ENCODE measurements around the gene COL9A1.

DNA sequence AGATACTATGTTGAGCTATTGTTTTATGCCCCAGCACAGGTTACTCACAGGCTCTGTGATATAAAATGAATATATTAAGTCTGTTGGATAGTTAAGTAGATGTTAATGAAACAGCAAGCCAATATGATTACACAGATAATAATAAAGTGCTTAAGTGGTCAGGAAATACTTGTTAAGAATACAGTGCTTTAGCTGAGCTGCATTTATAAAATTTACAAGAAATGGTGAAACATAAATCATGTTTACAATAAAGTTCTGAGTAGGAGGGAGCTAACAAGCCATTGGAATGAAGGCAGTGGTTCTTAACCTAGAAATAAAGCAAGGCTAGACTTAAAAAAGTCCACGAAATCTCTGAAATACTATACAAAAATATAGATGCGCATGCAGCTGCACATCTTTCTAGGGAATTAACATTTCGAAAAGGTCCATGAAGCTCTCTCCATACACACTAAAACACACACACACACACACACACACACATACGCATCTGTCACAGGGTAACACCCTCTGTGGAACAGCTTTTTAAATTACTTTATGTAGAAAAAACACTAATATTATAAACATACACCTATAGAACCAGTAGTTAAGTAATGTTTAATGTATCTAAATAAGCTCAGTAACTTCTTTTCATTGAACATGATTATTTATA is 87.3 kb downstream of the COL9A1 start:
- TF ChIP-seq, protein P1, sequence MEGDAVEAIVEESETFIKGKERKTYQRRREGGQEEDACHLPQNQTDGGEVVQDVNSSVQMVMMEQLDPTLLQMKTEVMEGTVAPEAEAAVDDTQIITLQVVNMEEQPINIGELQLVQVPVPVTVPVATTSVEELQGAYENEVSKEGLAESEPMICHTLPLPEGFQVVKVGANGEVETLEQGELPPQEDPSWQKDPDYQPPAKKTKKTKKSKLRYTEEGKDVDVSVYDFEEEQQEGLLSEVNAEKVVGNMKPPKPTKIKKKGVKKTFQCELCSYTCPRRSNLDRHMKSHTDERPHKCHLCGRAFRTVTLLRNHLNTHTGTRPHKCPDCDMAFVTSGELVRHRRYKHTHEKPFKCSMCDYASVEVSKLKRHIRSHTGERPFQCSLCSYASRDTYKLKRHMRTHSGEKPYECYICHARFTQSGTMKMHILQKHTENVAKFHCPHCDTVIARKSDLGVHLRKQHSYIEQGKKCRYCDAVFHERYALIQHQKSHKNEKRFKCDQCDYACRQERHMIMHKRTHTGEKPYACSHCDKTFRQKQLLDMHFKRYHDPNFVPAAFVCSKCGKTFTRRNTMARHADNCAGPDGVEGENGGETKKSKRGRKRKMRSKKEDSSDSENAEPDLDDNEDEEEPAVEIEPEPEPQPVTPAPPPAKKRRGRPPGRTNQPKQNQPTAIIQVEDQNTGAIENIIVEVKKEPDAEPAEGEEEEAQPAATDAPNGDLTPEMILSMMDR (IDR thresholded peaks at IDR 0.05; ENCODE audit: poor library complexity) = no peak
- TF ChIP-seq EZH2phosphoT487 (IDR thresholded peaks at IDR 0.05; ENCODE audit: low read depth, severe bottlenecking, unreplicated experiment) (no peak), EZH2 (IDR thresholded peaks at IDR 0.05; ENCODE audit: borderline replicate concordance) (no peak)

All from hepatocyte (in vitro differentiated cells).